Karpas-422 (cell line): ENCODE data around the gene CACUL1. TPM values are rescaled to one million over a fixed set of nuclear protein-coding genes. Genes with fewer than 3 reads are reported as not detected.
A peak's percentile ranks its signal among the peaks of the same experiment; 100 is the strongest.

Experiments
- DNase-seq: peaks from one replicate; pipeline ENCODE4 v3.0.0-alpha.2; 2015
- H2AFZ ChIP-seq: fragments of 200-600 bp; sonication (generic); 2 replicates; pipeline ENCODE4 v1.6.1; 2014; ENCODE audit warnings: antibody characterized with exemption, low read length, mixed read lengths
- H3K27ac ChIP-seq: fragments of 200-600 bp; sonication (generic); 2 replicates; pipeline ENCODE4 v1.5.1; 2014; ENCODE audit warnings: mild to moderate bottlenecking, low read length, moderate library complexity
- H3K27me3 ChIP-seq: fragments of 200-600 bp; sonication (generic); 2 replicates; pipeline ENCODE4 v1.6.1; 2014; ENCODE audit warnings: low read length, mixed read lengths
- H3K36me3 ChIP-seq: fragments of 200-600 bp; sonication (generic); 2 replicates; pipeline ENCODE4 v1.6.1; 2014; ENCODE audit warnings: low read length, mixed read lengths; ENCODE audit not compliant: insufficient read depth
- H3K4me1 ChIP-seq: fragments of 200-600 bp; sonication (generic); 2 replicates; pipeline ENCODE4 v1.6.1; 2014; ENCODE audit warnings: mild to moderate bottlenecking, low read length, mixed read lengths
- H3K4me2 ChIP-seq: fragments of 200-600 bp; sonication (generic); 2 replicates; pipeline ENCODE4 v1.6.1; 2014; ENCODE audit warnings: low read length, low read depth, mild to moderate bottlenecking; ENCODE audit not compliant: poor library complexity, severe bottlenecking
- H3K4me3 ChIP-seq: fragments of 200-600 bp; sonication (generic); 2 replicates; pipeline ENCODE4 v1.5.1; 2014; ENCODE audit warnings: mild to moderate bottlenecking, antibody characterized with exemption, low read length, mixed read lengths
- H3K79me2 ChIP-seq: fragments of 200-600 bp; sonication (generic); 2 replicates; pipeline ENCODE4 v1.6.1; 2014; ENCODE audit warnings: mild to moderate bottlenecking, low read length, mixed read lengths
- H3K9ac ChIP-seq: fragments of 200-600 bp; sonication (generic); 2 replicates; pipeline ENCODE4 v1.6.0; 2014; ENCODE audit warnings: low read length
- H3K9me2 ChIP-seq: fragments of 200-600 bp; sonication (generic), shearing (Covaris generic); replicated peaks from 2 replicates; pipeline ENCODE4 v1.6.0; 2014; ENCODE audit warnings: mild to moderate bottlenecking, low read length, moderate library complexity; ENCODE audit not compliant: insufficient read depth
- H3K9me3 ChIP-seq: fragments of 300-700, 200-600 bp; sonication (generic); 2 replicates; pipeline ENCODE4 v1.6.1; 2014; ENCODE audit warnings: low read length, mixed read lengths
- H4K20me1 ChIP-seq: fragments of 200-600 bp; sonication (generic); 2 replicates; pipeline ENCODE4 v1.6.1; 2014; ENCODE audit warnings: mild to moderate bottlenecking, antibody characterized with exemption, low read length, low read depth; ENCODE audit not compliant: insufficient read depth
- total RNA-seq: library from RNA; depleted of rRNA; stranded (reverse); fragments of >200 nt; shearing (Covaris generic); gene quantifications from 2 replicates; pipeline ENCODE4 v1.2.3, GENCODE V29; 2014; ENCODE audit warnings: low replicate concordance

The CACUL1 gene
- total RNA-seq, 1 experiment from 2014 or later = 50.3 TPM

DNA sequence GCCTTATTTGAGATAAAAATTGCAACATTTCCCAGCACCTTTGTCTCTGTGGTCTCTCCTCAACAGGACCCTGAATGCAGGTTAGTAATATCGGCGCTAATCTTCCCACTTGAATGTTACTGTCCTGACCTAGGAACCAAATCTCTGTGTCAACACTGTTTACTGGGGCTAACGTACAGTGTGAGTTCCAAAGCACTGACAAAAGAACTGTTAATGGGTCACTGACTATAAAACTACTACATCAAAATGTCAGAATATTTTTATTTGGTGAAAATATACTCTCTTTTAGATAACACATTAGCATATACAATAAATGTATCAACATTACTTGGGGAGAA is 33.3 kb downstream of the CACUL1 start:
- DNase-seq = no peak
- Histone ChIP-seq H3K4me3 (no peak overlapping the region), H2AFZ (no peak overlapping the region), H3K4me1 (peaks cover 46% of the 10 kb centered on the region), H3K79me2 (peaks cover 86% of the 10 kb centered on the region), H3K36me3 (no peaks in the 10 kb centered on the region), H3K9me2 (no peaks in the 10 kb centered on the region), H3K9me3 (no peaks in the 10 kb centered on the region), H3K27ac (0 out of 2 replicates have a peak overlapping the region, but pooled peaks have one; percentile 20), H4K20me1 (peaks cover 11% of the 10 kb centered on the region; the same call in 1 of the 2 replicates), H3K4me2 (no peak overlapping the region), H3K9ac (no peak overlapping the region), H3K27me3 (no peaks in the 10 kb centered on the region)

DNA sequence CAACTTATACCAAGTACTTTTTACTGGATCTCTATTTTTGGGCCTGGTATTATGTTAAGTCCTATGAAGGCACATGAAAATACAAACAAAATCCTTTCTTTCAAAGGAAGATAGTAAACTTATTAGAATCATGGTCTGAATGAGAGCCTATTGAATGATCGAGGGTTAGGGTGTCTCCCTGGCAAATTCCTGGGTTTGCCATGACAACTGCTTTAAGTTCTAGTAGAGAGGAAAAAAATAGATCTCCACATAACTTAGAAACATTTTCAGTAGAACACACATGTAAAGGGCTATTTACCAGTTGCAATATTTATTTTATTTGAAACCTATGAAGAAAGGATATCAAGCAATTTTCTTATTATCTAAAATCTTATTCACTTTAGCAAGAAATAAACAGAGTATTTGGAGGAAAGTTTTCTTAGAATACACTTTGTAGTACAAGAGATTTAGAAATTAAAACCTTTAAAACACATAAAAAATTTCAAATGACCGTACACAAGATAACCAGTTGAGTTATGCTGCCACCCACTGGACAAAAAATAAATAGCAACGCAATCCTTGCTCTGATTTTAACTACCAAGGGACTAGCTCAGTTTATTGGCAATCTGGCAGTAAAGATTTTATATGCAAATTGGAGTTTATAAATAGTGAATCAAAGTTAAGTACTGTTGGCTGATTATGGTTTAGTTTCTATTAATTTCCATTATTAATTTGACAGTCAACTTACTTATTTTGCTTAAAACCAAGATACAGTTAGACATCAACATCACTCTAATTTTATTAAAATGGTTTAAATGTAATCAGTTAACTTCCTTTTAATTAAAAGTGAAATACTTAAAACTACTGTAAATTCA is 33.9 kb downstream of the CACUL1 start:
- Histone ChIP-seq H3K36me3 (no peaks in the 10 kb centered on the region), H3K9me3 (no peaks in the 10 kb centered on the region), H2AFZ (no peak overlapping the region), H3K4me3 (no peak overlapping the region), H4K20me1 (peaks cover 11% of the 10 kb centered on the region; the same call in 1 of the 2 replicates), H3K27ac (0 out of 2 replicates have a peak overlapping the region, but pooled peaks have one; percentile 20), H3K27me3 (no peaks in the 10 kb centered on the region), H3K9me2 (no peaks in the 10 kb centered on the region), H3K4me2 (no peak overlapping the region), H3K9ac (no peak overlapping the region), H3K79me2 (peaks cover 84% of the 10 kb centered on the region), H3K4me1 (peaks cover 46% of the 10 kb centered on the region)
- DNase-seq = peak; percentile 86

DNA sequence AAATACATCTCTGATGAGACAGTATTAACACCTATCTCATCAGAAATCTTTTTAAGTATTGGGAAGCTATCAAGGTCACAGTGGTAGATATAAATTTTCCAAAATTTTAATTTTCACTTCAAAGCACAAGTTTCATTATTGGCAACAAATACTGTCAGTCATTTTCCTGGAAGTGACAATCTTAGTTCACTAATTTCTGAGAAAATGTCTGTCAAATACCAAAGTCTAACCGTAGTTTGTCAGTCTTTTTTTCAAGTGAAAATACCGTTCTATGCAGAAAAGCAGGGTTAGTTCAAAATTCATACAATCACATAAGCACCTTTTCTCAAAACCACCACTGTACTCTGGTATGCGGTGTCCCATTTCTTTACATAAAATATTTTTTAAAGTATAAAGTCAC is 40.4 kb downstream of the CACUL1 start:
- no peaks in the 10 kb centered on the region; the same call in 1 of the 2 replicates for H3K36me3 ChIP-seq
- H3K27ac ChIP-seq = no peak overlapping the region
- H3K9me3 ChIP-seq = no peaks in the 10 kb centered on the region
- H3K79me2 ChIP-seq = peaks cover 88% of the 10 kb centered on the region
- no peak overlapping the region for H3K4me3 ChIP-seq
- H4K20me1 ChIP-seq = no peaks in the 10 kb centered on the region
- no peaks in the 10 kb centered on the region for H3K9me2 ChIP-seq
- H3K4me2 ChIP-seq = no peak overlapping the region
- DNase-seq = no peak
- no peak overlapping the region for H2AFZ ChIP-seq
- H3K9ac ChIP-seq = no peak overlapping the region
- no peaks in the 10 kb centered on the region for H3K4me1 ChIP-seq
- no peaks in the 10 kb centered on the region for H3K27me3 ChIP-seq

GRCh38 chr10:118712930-118713634 is 41.7 kb downstream of the CACUL1 start:
- Histone ChIP-seq H3K9me3 (no peaks in the 10 kb centered on the region), H3K4me1 (no peaks in the 10 kb centered on the region), H3K79me2 (peaks cover 91% of the 10 kb centered on the region), H3K4me2 (no peak overlapping the region), H3K36me3 (no peaks in the 10 kb centered on the region; the same call in 1 of the 2 replicates), H3K27ac (no peak overlapping the region), H4K20me1 (no peaks in the 10 kb centered on the region), H2AFZ (no peak overlapping the region), H3K27me3 (no peaks in the 10 kb centered on the region), H3K9ac (no peak overlapping the region), H3K9me2 (no peaks in the 10 kb centered on the region), H3K4me3 (no peak overlapping the region)
- DNase-seq = no peak

GRCh38 chr10:118712080-118712479 is 42.7 kb downstream of the CACUL1 start:
- no peak overlapping the region for H3K4me2 ChIP-seq
- no peak for DNase-seq
- H4K20me1 ChIP-seq = no peaks in the 10 kb centered on the region
- no peak overlapping the region for H2AFZ ChIP-seq
- H3K9me2 ChIP-seq = no peaks in the 10 kb centered on the region
- H3K27me3 ChIP-seq = no peaks in the 10 kb centered on the region
- H3K27ac ChIP-seq = no peak overlapping the region
- peaks cover 90% of the 10 kb centered on the region for H3K79me2 ChIP-seq
- no peak overlapping the region for H3K9ac ChIP-seq
- no peaks in the 10 kb centered on the region for H3K9me3 ChIP-seq
- H3K36me3 ChIP-seq = no peaks in the 10 kb centered on the region; the same call in 1 of the 2 replicates
- H3K4me3 ChIP-seq = no peak overlapping the region
- H3K4me1 ChIP-seq = no peaks in the 10 kb centered on the region

DNA sequence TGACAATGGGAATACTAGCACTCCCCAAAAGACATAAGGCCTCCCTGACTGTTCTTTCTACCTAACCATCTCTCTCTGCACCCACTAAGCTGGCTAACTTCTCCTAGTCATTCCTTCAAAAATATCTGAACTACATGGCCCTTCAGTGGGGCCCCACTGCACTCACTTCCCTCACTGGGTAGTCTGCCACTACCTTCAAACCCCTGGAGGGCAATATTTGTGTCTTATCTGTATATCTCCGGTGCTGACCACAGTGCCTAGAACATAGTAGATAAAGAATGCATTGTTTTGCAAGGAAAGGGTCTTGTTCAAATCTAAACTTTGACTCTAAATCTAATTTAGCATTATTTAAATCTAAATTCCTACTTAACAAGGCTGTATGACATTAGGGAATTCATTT is 44.3 kb downstream of the CACUL1 start:
- Histone ChIP-seq H3K9me3 (no peaks in the 10 kb centered on the region), H3K27ac (no peak overlapping the region), H3K36me3 (no peaks in the 10 kb centered on the region; the same call in 1 of the 2 replicates), H3K4me2 (no peak overlapping the region), H3K4me3 (no peak overlapping the region), H3K79me2 (peaks cover 93% of the 10 kb centered on the region), H4K20me1 (no peaks in the 10 kb centered on the region), H3K4me1 (no peaks in the 10 kb centered on the region), H3K27me3 (no peaks in the 10 kb centered on the region), H3K9me2 (no peaks in the 10 kb centered on the region), H3K9ac (no peak overlapping the region), H2AFZ (no peak overlapping the region)
- no peak for DNase-seq

GRCh38 chr10:118708571-118708970 is 46.2 kb downstream of the CACUL1 start:
- H3K4me1 ChIP-seq = no peaks in the 10 kb centered on the region
- DNase-seq = no peak
- no peak overlapping the region for H3K4me3 ChIP-seq
- H3K4me2 ChIP-seq = no peak overlapping the region
- no peaks in the 10 kb centered on the region for H3K27me3 ChIP-seq
- H4K20me1 ChIP-seq = no peaks in the 10 kb centered on the region
- H3K27ac ChIP-seq = no peak overlapping the region
- H3K36me3 ChIP-seq = no peaks in the 10 kb centered on the region
- H3K9ac ChIP-seq = no peak overlapping the region
- H2AFZ ChIP-seq = no peak overlapping the region
- no peaks in the 10 kb centered on the region for H3K9me3 ChIP-seq
- H3K79me2 ChIP-seq = peaks cover 92% of the 10 kb centered on the region
- no peaks in the 10 kb centered on the region for H3K9me2 ChIP-seq

- H3K9me2 ChIP-seq = no peaks in the 10 kb centered on the region
- no peak overlapping the region for H3K9ac ChIP-seq
- H3K4me3 ChIP-seq = no peak overlapping the region
- H3K9me3 ChIP-seq = no peaks in the 10 kb centered on the region
- no peaks in the 10 kb centered on the region; the same call in 1 of the 2 replicates for H3K36me3 ChIP-seq
- H3K4me1 ChIP-seq = no peaks in the 10 kb centered on the region
- H4K20me1 ChIP-seq = no peaks in the 10 kb centered on the region
- no peak overlapping the region for H3K27ac ChIP-seq
- H3K79me2 ChIP-seq = peaks cover 77% of the 10 kb centered on the region
- DNase-seq = no peak
- no peak overlapping the region for H3K4me2 ChIP-seq
- H2AFZ ChIP-seq = no peak overlapping the region
- no peaks in the 10 kb centered on the region for H3K27me3 ChIP-seq
Observed at GRCh38 chr10:118704711-118705110, 50.1 kb downstream of the CACUL1 start.
